Bronchial epithelial cell (primary cell): ENCODE data around the gene AMN. TPM values are rescaled to one million over a fixed set of nuclear protein-coding genes. Genes with fewer than 3 reads are reported as not detected.
A peak's percentile ranks its signal among the peaks of the same experiment; 100 is the strongest.

Source experiments
- DNase-seq: peaks from one replicate; pipeline ENCODE4 v3.0.0-alpha.2; 2010; ENCODE audit warnings: low read depth
- FAIRE-seq: peaks from 2 replicates; lab custom pipeline; 2011; peaks lifted over from hg19 to GRCh38; lab: Jason Lieb, UNC
- H3K27me3 ChIP-seq: 2 replicates; pipeline ENCODE4 v1.5.1; 2011; ENCODE audit warnings: low read length; ENCODE audit not compliant: control insufficient read depth, insufficient read depth
- H3K36me3 ChIP-seq: 2 replicates; pipeline ENCODE4 v1.5.1; 2011; ENCODE audit warnings: low read length; ENCODE audit not compliant: control insufficient read depth, insufficient read depth
- H3K4me3 ChIP-seq: 2 replicates; pipeline ENCODE4 v1.5.1; 2011; ENCODE audit warnings: mild to moderate bottlenecking, low read depth, low read length, control low read depth
- CTCF ChIP-seq: IDR thresholded peaks from 2 replicates; pipeline ENCODE4 v1.5.1; 2011; ENCODE audit warnings: mild to moderate bottlenecking, moderate library complexity, low read length, control low read depth, inconsistent platforms; ENCODE audit not compliant: insufficient read depth, severe bottlenecking
- total RNA-seq: library from RNA; depleted of rRNA; stranded (reverse); fragments of >200 nt; gene quantifications from 2 replicates; pipeline ENCODE4 v1.2.1, GENCODE V29; 2014

AMN gene
- total RNA-seq, 1 donor from 2014 or later, result 4.2 TPM

DNA sequence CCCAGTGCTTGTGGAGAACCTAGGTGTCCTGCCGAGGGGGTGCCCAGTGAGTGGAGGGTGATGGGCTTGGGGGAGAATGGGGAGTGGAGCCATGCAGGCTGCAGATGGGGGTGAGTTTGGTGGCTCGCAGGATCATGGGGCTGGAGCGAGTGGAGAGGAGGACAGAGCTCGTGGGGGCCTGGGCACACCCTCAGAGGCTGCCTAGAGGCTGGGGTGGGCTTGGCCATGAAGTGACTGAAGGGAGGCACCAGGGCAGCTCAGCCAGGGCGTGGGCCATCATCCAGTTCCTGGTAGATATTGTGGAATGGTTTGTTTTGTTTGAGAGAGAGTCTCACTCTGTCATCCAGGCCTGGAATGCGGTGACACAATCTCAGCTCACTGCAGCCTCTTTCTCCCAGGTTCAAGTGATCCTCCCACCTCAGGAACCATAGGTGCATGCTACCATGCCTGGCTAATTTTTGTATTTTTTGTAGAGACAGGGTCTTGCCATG is 43.4 kb upstream of the AMN start:
- H3K36me3 ChIP-seq, result no peaks in the 10 kb centered on the region
- no peaks in the 10 kb centered on the region for H3K27me3 ChIP-seq
- DNase-seq (peak; percentile 7), FAIRE-seq (no peak)
- no peak for TF ChIP-seq CTCF
- no peak overlapping the region for H3K4me3 ChIP-seq

GRCh38 chr14:102882226-102882906 is 40.1 kb upstream of the AMN start:
- no peak for DNase-seq
- H3K36me3 ChIP-seq, result peaks cover 6% of the 10 kb centered on the region
- H3K27me3 ChIP-seq, result no peaks in the 10 kb centered on the region
- no peak for FAIRE-seq
- H3K4me3 ChIP-seq, result no peak overlapping the region
- TF ChIP-seq CTCF, result no peak

GRCh38 chr14:102883089-102883541 is 39.3 kb upstream of the AMN start:
- Histone ChIP-seq H3K27me3 (no peaks in the 10 kb centered on the region), H3K4me3 (no peak overlapping the region), H3K36me3 (peaks cover 6% of the 10 kb centered on the region)
- DNase-seq (no peak), FAIRE-seq (no peak)
- TF ChIP-seq CTCF, result no peak

GRCh38 chr14:102883554-102883953 is 38.9 kb upstream of the AMN start:
- DNase-seq (no peak), FAIRE-seq (no peak)
- H3K4me3 ChIP-seq, result no peak overlapping the region
- H3K36me3 ChIP-seq, result peaks cover 6% of the 10 kb centered on the region
- TF ChIP-seq CTCF, result no peak
- no peaks in the 10 kb centered on the region for H3K27me3 ChIP-seq

DNA sequence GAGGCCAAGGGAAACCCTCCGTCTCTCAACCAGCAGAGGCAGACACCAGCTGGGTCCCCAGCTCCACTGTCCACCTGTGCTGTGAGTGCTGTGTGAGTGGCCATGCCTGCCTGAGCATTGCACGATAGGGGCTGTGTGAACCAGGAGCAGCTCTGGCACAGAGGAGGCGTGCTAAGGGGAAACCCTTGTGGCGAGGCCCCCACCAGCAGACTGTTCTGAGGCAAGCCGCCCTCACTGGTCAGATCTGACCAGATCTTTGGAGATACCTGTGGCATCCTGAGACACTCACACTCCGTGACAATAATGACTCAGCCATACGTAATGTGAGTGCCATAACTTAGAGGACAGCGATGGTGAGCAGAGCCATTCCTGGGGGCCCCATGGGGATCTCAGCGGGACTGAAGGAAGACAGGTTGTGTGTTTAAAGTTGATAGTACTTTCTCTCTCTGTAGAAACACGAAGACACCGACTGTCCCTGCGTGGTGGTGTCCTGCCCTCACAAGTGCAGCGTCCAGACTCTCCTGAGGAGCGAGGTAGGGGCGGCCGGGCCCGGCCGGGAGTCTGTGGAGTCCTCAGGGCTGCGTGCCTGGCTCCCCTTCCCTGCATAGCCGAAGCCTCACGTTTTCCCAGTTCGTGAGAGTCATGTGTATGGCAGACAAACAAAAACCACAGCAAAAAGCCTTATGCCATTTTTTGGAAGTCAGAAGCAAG is 36.6 kb upstream of the AMN start:
- no peak for DNase-seq
- H3K36me3 ChIP-seq, result peaks cover 8% of the 10 kb centered on the region
- no peak for FAIRE-seq
- no peaks in the 10 kb centered on the region for H3K27me3 ChIP-seq
- H3K4me3 ChIP-seq, result no peak overlapping the region
- no peak for TF ChIP-seq CTCF
